GM23338 (cell line): Measurements from ENCODE around the gene SLC6A13. TPM values are rescaled to one million over a fixed set of nuclear protein-coding genes. Genes with fewer than 3 reads are reported as not detected.

Experiments used
- ATAC-seq: fragments of 200-7000 bp; cut with Tn5 transposase; 3 replicates; pipeline ENCODE4 v1.9.1; 2020
- DNase-seq: peaks from one replicate; pipeline ENCODE4 v3.0.0-alpha.2; 2015; ENCODE audit warnings: low spot score
- H2AFZ ChIP-seq: fragments of 200-600 bp; sonication (generic); 2 replicates; pipeline ENCODE4 v1.8.0; 2016; ENCODE audit warnings: antibody characterized with exemption, mild to moderate bottlenecking, moderate library complexity
- H3F3A ChIP-seq: fragments of 200-600 bp; sonication (generic); replicated peaks from 2 replicates; pipeline ENCODE4 v1.8.0; 2017; ENCODE audit warnings: antibody characterized with exemption, mixed run types, low read depth
- H3K27ac ChIP-seq: fragments of 200-600 bp; sonication (generic); 2 replicates; pipeline ENCODE4 v1.6.1; 2016; ENCODE audit warnings: low read depth
- H3K27me3 ChIP-seq: fragments of 200-600 bp; sonication (generic); 2 replicates; pipeline ENCODE4 v1.8.0; 2016; ENCODE audit warnings: mild to moderate bottlenecking, mixed run types, moderate library complexity; ENCODE audit not compliant: insufficient read depth
- H3K36me3 ChIP-seq: fragments of 200-600 bp; sonication (generic); 2 replicates; pipeline ENCODE4 v1.8.0; 2016; ENCODE audit warnings: mild to moderate bottlenecking; ENCODE audit not compliant: insufficient read depth
- H3K4me1 ChIP-seq: fragments of 200-600 bp; sonication (generic); 2 replicates; pipeline ENCODE4 v1.8.0; 2016; ENCODE audit warnings: mild to moderate bottlenecking, moderate library complexity; ENCODE audit not compliant: insufficient read depth
- H3K4me2 ChIP-seq: fragments of 200-600 bp; sonication (generic); 2 replicates; pipeline ENCODE4 v1.7.1; 2017; ENCODE audit warnings: mixed run types
- H3K4me3 ChIP-seq: fragments of 200-600 bp; sonication (generic); 2 replicates; pipeline ENCODE4 v1.6.1; 2016; ENCODE audit warnings: mixed run types
- H3K79me2 ChIP-seq: fragments of 200-600 bp; sonication (generic); replicated peaks from 2 replicates; pipeline ENCODE4 v1.8.0; 2017; ENCODE audit warnings: mild to moderate bottlenecking; ENCODE audit not compliant: insufficient read depth
- H3K9me2 ChIP-seq: fragments of 200-600 bp; sonication (generic); 2 replicates; pipeline ENCODE4 v1.8.0; 2017; ENCODE audit not compliant: insufficient read depth
- H4K20me1 ChIP-seq: fragments of 200-600 bp; sonication (generic); replicated peaks from 2 replicates; pipeline ENCODE4 v1.8.0; 2017; ENCODE audit warnings: mild to moderate bottlenecking; ENCODE audit not compliant: insufficient read depth
- H3K27ac Mint-ChIP-seq: 2 replicates; pipeline ENCODE4 v1.8.0; 2020; ENCODE audit warnings: inconsistent platforms, mild to moderate bottlenecking, moderate library complexity, mixed read lengths
- H3K27me3 Mint-ChIP-seq: 3 replicates; pipeline ENCODE4 v1.8.0; 2022; ENCODE audit warnings: low read depth, mild to moderate bottlenecking, moderate library complexity, mixed read lengths, inconsistent platforms; ENCODE audit not compliant: insufficient read depth, poor library complexity
- H3K36me3 Mint-ChIP-seq: 3 replicates; pipeline ENCODE4 v1.8.0; 2021; ENCODE audit warnings: low read depth, mild to moderate bottlenecking, inconsistent platforms, moderate library complexity, mixed read lengths
- H3K4me1 Mint-ChIP-seq: 3 replicates; pipeline ENCODE4 v1.8.0; 2020; ENCODE audit warnings: mild to moderate bottlenecking, inconsistent platforms, mixed read lengths
- H3K4me3 Mint-ChIP-seq: 3 replicates; pipeline ENCODE4 v1.8.0; 2021; ENCODE audit warnings: moderate library complexity, mild to moderate bottlenecking, inconsistent platforms, mixed read lengths
- H3K9me3 Mint-ChIP-seq: 3 replicates; pipeline ENCODE4 v1.8.0; 2020; ENCODE audit warnings: moderate library complexity, mild to moderate bottlenecking, inconsistent platforms, mixed read lengths
- POLR2AphosphoS5 ChIP-seq: IDR thresholded peaks from 2 replicates; pipeline ENCODE4 v1.6.1; 2016; ENCODE audit warnings: antibody characterized with exemption, low read depth
- REST ChIP-seq: IDR thresholded peaks from one replicate; pipeline ENCODE4 v1.6.1; 2018; ENCODE audit warnings: antibody characterized with exemption; ENCODE audit not compliant: unreplicated experiment
- ZNF462 ChIP-seq: fragments of 250-450 bp; sonication (Bioruptor Pico); IDR thresholded peaks from 2 replicates; pipeline ENCODE4 v1.5.0; 2020; ENCODE audit warnings: mild to moderate bottlenecking, moderate library complexity
- polyA plus RNA-seq: library from polyadenylated mRNA; unstranded; fragments of >200 nt; fragmentation: Nextera tagmentation; extraction: Ambion mirVana; gene quantifications from 2 replicates; pipeline ENCODE4 v1.2.1, GENCODE V29; 2016
- total RNA-seq: library from RNA; depleted of rRNA; stranded (reverse); fragments of >200 nt; shearing (Covaris generic); gene quantifications from 2 replicates; pipeline ENCODE4 v1.2.3, GENCODE V29; 2014

SLC6A13 gene
- total and polyA plus RNA-seq, 2 experiments from 2014 or later: not detected

GRCh38 chr12:272942-273341 lies 10.3 kb upstream of the SLC6A13 start (continued):
- TF ChIP-seq REST (no peak), POLR2AphosphoS5 (no peak)

- Mint-ChIP-seq H3K27ac (no peak overlapping the region), H3K9me3 (no peaks in the 10 kb centered on the region), H3K4me1 (no peaks in the 10 kb centered on the region), H3K36me3 (no peaks in the 10 kb centered on the region), H3K27me3 (peaks cover 4% of the 10 kb centered on the region), H3K4me3 (no peak overlapping the region)
- Histone ChIP-seq H3K27ac (no peak overlapping the region), H3K4me2 (no peak overlapping the region), H3K36me3 (no peaks in the 10 kb centered on the region), H3K27me3 (no peaks in the 10 kb centered on the region), H3K9me2 (0 out of 2 replicates have a peak, but pooled peaks cover 8% of the 10 kb centered on the region), H3K4me1 (no peaks in the 10 kb centered on the region), H2AFZ (no peak overlapping the region), H3F3A (no peaks in the 10 kb centered on the region), H4K20me1 (no peaks in the 10 kb centered on the region), H3K4me3 (no peak overlapping the region), H3K79me2 (no peaks in the 10 kb centered on the region)
- TF ChIP-seq ZNF462 (CRISPR knock-in tag): no peak
- ATAC-seq (no peak), DNase-seq (no peak)
Observed at GRCh38 chr12:271161-271560, 8.5 kb upstream of the SLC6A13 start.
